Activated CD8-positive, alpha-beta T cell treated with anti-CD3 and anti-CD28 coated beads for 36 hours (primary cell): ENCODE results near the gene RIPK1. TPM values are rescaled to one million over a fixed set of nuclear protein-coding genes. Genes with fewer than 3 reads are reported as not detected.

Experiments used
- ATAC-seq: fragments of 200-7000 bp; cut with Tn5 transposase; one replicate; pipeline ENCODE4 v1.10.0; 2021; ENCODE audit warnings: mild to moderate bottlenecking, moderate library complexity
- CTCF ChIA-PET: fragments of 350-600 bp; sonication (Branson Sonifier 250); formaldehyde crosslinking; loops from one replicate; lab custom pipeline; 2021; ENCODE audit warnings: antibody characterized with exemption; lab: Charles Lee
- POLR2A ChIA-PET: fragments of 350-600 bp; sonication (Branson Sonifier 250); formaldehyde crosslinking; loops from one replicate; lab custom pipeline; 2021; ENCODE audit warnings: antibody characterized with exemption; lab: Charles Lee
- DNase-seq: peaks from one replicate; pipeline ENCODE4 v3.0.0-alpha.2; 2020
- H3K27ac Mint-ChIP-seq: one replicate; pipeline ENCODE4 v1.8.0; 2021; ENCODE audit warnings: mild to moderate bottlenecking, mixed read lengths
- H3K27me3 Mint-ChIP-seq: one replicate; pipeline ENCODE4 v1.8.0; 2021; ENCODE audit warnings: mixed read lengths
- H3K36me3 Mint-ChIP-seq: one replicate; pipeline ENCODE4 v1.8.0; 2021; ENCODE audit warnings: low read depth, mixed read lengths
- H3K4me1 Mint-ChIP-seq: one replicate; pipeline ENCODE4 v1.8.0; 2021; ENCODE audit warnings: low read depth, mixed read lengths
- H3K4me3 Mint-ChIP-seq: one replicate; pipeline ENCODE4 v1.8.0; 2021; ENCODE audit warnings: mild to moderate bottlenecking, moderate library complexity, mixed read lengths
- H3K9me3 Mint-ChIP-seq: one replicate; pipeline ENCODE4 v1.8.0; 2021; ENCODE audit warnings: mixed read lengths
- intact Hi-C: fragments of 100-400 bp; cut with micrococcal nuclease; formaldehyde crosslinking; loops from one replicate; pipeline ENCODE4 v1.10.0; 2022
- total RNA-seq, 2 experiments: library from RNA; stranded (reverse); gene quantifications; one replicate each; pipeline ENCODE4 v1.2.3, GENCODE V29; 2021
- TF ChIP-seq, protein P1 (sequence below): fragments of 200-600 bp; IDR thresholded peaks from one replicate; pipeline ENCODE4 v1.8.0; 2022; ENCODE audit warnings: antibody characterized with exemption, mild to moderate bottlenecking

RIPK1 gene
- total RNA-seq, 2 experiments from 2014 or later: 8.8 to 9.0 TPM

- peak; percentile 58 for ATAC-seq
- POLR2A ChIA-PET: interaction anchor here (0.6 to 1.5 kb wide), 3 partner anchors 17 to 469 kb away, joined by 3 to 4 read pairs (median 3); no protein-coding TSS in a partner anchor
Observed at GRCh38 chr6:3031857-3032640, 36.2 kb upstream of the RIPK1 start.

GRCh38 chr6:3032986-3033385 is 35.3 kb upstream of the RIPK1 start:
- TF ChIP-seq, protein P1, sequence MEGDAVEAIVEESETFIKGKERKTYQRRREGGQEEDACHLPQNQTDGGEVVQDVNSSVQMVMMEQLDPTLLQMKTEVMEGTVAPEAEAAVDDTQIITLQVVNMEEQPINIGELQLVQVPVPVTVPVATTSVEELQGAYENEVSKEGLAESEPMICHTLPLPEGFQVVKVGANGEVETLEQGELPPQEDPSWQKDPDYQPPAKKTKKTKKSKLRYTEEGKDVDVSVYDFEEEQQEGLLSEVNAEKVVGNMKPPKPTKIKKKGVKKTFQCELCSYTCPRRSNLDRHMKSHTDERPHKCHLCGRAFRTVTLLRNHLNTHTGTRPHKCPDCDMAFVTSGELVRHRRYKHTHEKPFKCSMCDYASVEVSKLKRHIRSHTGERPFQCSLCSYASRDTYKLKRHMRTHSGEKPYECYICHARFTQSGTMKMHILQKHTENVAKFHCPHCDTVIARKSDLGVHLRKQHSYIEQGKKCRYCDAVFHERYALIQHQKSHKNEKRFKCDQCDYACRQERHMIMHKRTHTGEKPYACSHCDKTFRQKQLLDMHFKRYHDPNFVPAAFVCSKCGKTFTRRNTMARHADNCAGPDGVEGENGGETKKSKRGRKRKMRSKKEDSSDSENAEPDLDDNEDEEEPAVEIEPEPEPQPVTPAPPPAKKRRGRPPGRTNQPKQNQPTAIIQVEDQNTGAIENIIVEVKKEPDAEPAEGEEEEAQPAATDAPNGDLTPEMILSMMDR: no peak
- intact Hi-C loops: no loop called here
- peaks cover 7% of the 10 kb centered on the region for H3K4me1 Mint-ChIP-seq
- H3K36me3 Mint-ChIP-seq: no peaks in the 10 kb centered on the region
- no peaks in the 10 kb centered on the region for H3K9me3 Mint-ChIP-seq
- no peak overlapping the region for H3K27ac Mint-ChIP-seq
- ChIA-PET POLR2A (no interaction called here), CTCF (no interaction called here)
- ATAC-seq (no peak), DNase-seq (no peak)
- H3K4me3 Mint-ChIP-seq: no peak overlapping the region
- peaks cover 3% of the 10 kb centered on the region for H3K27me3 Mint-ChIP-seq

More at GRCh38 chr6:3031857-3032640, 36.2 kb upstream of the RIPK1 start:
- H3K27ac Mint-ChIP-seq: no peak overlapping the region
- CTCF ChIA-PET: interaction anchor here (0.8 to 1.3 kb wide), 2 partner anchors 22 to 27 kb away, joined by 3 read pairs; no protein-coding TSS in a partner anchor
- intact Hi-C loops: no loop called here
- TF ChIP-seq, protein P1: no peak
- no peak overlapping the region for H3K4me3 Mint-ChIP-seq
- peaks cover 12% of the 10 kb centered on the region for H3K4me1 Mint-ChIP-seq
- H3K27me3 Mint-ChIP-seq: peaks cover 3% of the 10 kb centered on the region
- peak; percentile 46 for DNase-seq
- H3K9me3 Mint-ChIP-seq: no peaks in the 10 kb centered on the region
- H3K36me3 Mint-ChIP-seq: peaks cover 1% of the 10 kb centered on the region

DNA sequence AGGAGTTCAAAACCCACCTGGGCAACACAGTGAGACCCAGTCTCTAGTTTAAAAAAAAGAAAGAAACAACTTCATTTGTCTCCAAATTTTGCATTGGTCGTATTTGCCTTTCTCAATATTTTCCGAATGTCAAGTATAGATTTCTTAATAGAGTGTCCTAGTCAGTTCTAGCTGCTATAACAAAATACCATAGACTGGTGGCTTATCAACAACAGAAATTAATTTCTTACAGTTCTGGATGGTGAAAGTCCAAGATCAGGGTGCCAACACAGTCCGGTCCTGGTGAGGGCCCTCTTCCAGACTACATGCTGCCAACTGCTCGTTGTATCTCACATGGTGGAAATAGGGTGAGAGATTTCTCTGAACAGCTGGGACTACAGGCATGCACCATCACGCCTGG is 34.6 kb upstream of the RIPK1 start:
- H3K4me3 Mint-ChIP-seq: no peak overlapping the region
- no peak overlapping the region for H3K27ac Mint-ChIP-seq
- peaks cover 3% of the 10 kb centered on the region for H3K27me3 Mint-ChIP-seq
- H3K9me3 Mint-ChIP-seq: no peaks in the 10 kb centered on the region
- CTCF ChIA-PET: interaction anchor here (0.6 kb wide), 1 partner anchor 9 kb away, joined by 3 read pairs; no protein-coding TSS in a partner anchor
- POLR2A ChIA-PET: no interaction called here
- intact Hi-C loops: no loop called here
- no peak for DNase-seq
- no peak for ATAC-seq
- no peaks in the 10 kb centered on the region for H3K36me3 Mint-ChIP-seq
- TF ChIP-seq, protein P1: no peak
- peaks cover 2% of the 10 kb centered on the region for H3K4me1 Mint-ChIP-seq

DNA sequence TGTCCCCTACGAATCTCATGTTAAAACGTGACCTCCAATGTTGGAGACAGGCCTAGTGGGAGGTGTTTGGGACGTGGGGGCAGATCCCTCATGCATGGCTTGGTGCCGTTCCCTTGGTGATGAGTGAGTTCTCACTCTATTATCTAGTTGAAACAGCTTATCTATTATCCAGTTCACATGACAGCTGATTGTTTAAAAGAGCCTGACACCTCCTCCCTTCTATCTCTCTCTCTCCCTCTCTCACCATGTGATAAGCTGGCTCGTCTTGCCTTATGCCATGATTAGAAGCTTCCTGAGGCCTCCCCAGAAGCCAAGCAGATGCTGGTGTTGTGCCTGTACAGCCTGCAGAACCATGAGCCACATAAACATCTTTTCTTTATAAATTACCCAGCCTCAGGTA is 32.9 kb upstream of the RIPK1 start:
- POLR2A ChIA-PET: interaction anchor here (0.9 to 1.2 kb wide), 2 partner anchors 8 to 18 kb away, joined by 3 to 5 read pairs; no protein-coding TSS in a partner anchor
- intact Hi-C loops: no loop called here

More for the DNA sequence above, 32.9 kb upstream of the RIPK1 start:
- ATAC-seq: no peak
- CTCF ChIA-PET: interaction anchor here (1.7 kb wide), 1 partner anchor 239 kb away, joined by 3 read pairs; no protein-coding TSS in a partner anchor
- H3K9me3 Mint-ChIP-seq: no peaks in the 10 kb centered on the region
- DNase-seq: no peak
- H3K27me3 Mint-ChIP-seq: no peaks in the 10 kb centered on the region
- no peak overlapping the region for H3K4me3 Mint-ChIP-seq
- TF ChIP-seq, protein P1: no peak
- no peak overlapping the region for H3K27ac Mint-ChIP-seq
- no peaks in the 10 kb centered on the region for H3K36me3 Mint-ChIP-seq
- H3K4me1 Mint-ChIP-seq: peaks cover 2% of the 10 kb centered on the region
